H7 (cell line): Measurements from ENCODE around the gene AOAH. TPM values are rescaled to one million over a fixed set of nuclear protein-coding genes. Genes with fewer than 3 reads are reported as not detected.

Experiments
- DNase-seq: peaks from one replicate; pipeline ENCODE4 v3.0.0; 2012
- H3K27me3 ChIP-seq: 2 replicates; pipeline ENCODE4 v1.6.0; 2011; ENCODE audit warnings: mild to moderate bottlenecking, low read length; ENCODE audit not compliant: control insufficient read depth, insufficient read depth
- H3K36me3 ChIP-seq: replicated peaks from 2 replicates; pipeline ENCODE4 v1.5.1; 2011; ENCODE audit warnings: low read length; ENCODE audit not compliant: control insufficient read depth, insufficient read depth
- H3K4me3 ChIP-seq: 2 replicates; pipeline ENCODE4 v1.5.1; 2011; ENCODE audit warnings: low read depth, mild to moderate bottlenecking, control low read depth, low read length, moderate library complexity; ENCODE audit not compliant: insufficient read depth
- total RNA-seq: library from RNA; depleted of rRNA; stranded (reverse); fragments of >200 nt; shearing (Covaris generic); gene quantifications from 2 replicates; pipeline ENCODE4 v1.2.3, GENCODE V29; 2014

The AOAH gene
- total RNA-seq, 1 experiment from 2014 or later = 0.21 TPM

DNA sequence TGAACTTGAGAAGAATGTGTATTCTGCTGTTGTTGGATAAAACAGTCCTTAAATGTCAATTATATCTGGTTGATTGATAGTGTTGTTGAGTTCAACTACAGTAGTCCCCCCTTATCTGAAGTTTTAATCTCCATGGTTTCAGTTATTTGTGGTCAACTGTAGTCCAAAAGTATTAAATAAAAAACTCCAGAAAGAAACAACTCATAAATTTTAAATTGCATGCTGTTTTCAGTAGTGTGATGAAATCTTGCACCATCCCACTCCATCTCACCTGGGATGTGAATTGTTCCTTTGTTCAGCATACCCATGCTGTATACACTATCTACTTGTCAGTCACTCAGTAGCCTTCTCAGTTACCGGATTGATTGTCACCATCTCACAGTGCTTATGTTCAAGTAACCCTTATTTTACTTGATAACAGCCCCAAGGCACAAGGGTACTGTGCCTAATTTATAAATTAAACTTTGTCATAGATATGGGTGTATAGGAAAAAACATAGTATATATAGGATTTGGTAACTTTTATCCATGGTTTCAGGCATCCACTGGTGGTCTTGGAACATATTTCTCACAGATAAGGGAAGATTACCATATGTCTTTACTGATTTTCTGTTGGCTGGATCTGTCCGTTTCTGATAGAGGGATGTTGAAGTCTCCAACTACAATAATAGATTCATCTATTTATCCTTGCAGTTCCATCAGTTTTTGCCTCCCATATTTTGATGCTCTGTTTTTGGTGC is 57.1 kb downstream of the AOAH start:
- Histone ChIP-seq H3K4me3 (no peak overlapping the region), H3K27me3 (no peaks in the 10 kb centered on the region), H3K36me3 (no peaks in the 10 kb centered on the region)
- DNase-seq = no peak

DNA sequence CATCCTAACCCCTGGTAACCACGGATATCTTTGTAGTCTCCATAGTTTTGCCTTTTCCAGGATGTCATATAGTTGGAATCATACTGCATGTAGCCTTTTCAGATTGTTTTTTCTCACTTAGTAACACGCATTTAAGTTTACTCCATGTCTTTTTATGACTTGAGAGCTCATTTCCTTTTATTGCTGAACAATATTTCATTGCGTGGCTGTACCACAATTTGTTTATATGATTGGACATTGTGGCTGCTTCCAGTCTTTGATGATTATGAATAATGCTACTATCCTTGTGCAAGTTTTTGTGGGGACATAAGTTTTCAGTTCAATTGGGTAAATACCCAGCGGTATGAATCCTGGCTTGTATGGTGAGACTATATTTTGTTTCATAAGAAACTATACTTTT is 60.8 kb downstream of the AOAH start:
- no peak overlapping the region for H3K4me3 ChIP-seq
- no peak for DNase-seq
- no peaks in the 10 kb centered on the region for H3K36me3 ChIP-seq
- H3K27me3 ChIP-seq = no peaks in the 10 kb centered on the region

DNA sequence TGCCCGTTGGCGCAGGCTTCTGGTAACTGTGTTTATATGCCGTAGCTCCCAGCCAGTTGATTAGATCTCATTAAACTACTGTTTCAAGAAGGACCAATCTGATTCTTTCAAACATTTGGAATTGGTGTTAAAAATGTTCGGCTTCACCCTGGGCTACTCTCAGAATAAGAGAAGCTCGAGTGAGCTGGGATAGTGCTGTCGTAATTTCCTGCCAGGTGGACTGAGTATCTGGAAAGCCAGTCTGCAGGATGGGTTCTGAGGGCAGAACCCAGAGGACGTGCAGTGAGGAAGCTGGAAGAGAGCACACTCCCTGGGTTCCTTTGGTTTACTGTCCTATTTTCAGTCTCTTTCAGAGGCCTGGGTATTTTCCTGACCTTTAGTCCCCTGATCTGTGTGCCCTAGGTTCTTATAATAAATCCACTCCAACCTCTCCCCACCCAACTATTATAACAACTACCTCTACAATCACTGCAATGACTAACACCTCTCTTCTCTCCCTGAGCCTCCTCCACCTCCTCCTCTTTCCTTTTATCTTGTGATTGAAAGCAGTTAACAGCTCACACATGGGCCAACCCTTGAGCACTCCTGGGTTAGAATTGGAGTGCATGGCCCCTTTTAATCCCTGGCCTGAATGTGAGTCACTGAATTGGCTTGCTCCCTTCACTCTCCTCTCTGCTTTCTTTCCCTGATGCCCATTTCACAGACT is 63.0 kb downstream of the AOAH start:
- Histone ChIP-seq H3K36me3 (no peaks in the 10 kb centered on the region), H3K4me3 (no peak overlapping the region)
- no peak for DNase-seq

DNA sequence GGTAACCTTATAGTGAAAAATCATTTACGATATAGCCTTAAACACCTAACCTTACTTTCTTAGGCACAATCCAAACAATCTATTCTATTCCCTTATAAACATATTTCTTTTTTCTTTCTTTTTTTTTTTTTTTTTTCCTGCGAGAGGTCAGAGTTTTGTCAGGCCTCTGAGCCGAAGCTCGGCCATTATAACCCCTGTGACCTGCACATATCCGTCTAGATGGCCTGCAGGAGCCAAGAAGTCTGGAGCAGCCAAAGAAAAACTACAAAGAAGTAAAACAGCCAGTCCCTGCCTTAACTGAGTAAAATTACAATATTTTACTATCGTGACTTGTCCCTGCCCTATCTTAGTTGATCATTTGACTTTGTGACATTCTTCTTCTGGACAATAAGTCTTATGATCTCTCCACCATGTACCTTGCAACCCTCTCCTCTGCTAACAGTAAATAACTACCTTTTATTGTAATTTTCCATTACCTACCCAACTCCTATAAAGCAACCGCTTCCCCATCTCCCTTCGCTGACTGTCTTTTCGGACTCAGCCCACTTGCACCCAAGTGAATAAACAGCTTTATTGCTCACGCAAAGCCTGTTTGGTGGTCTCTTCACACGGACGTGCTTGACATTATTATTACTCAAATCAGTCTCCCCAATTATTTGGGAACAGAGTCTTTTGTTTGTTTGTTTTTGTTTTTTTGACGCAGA is 64.5 kb downstream of the AOAH start:
- Histone ChIP-seq H3K4me3 (no peak overlapping the region), H3K36me3 (no peaks in the 10 kb centered on the region), H3K27me3 (no peaks in the 10 kb centered on the region)
- DNase-seq = no peak

More for the DNA sequence above, 63.0 kb downstream of the AOAH start:
- no peaks in the 10 kb centered on the region for H3K27me3 ChIP-seq

DNA sequence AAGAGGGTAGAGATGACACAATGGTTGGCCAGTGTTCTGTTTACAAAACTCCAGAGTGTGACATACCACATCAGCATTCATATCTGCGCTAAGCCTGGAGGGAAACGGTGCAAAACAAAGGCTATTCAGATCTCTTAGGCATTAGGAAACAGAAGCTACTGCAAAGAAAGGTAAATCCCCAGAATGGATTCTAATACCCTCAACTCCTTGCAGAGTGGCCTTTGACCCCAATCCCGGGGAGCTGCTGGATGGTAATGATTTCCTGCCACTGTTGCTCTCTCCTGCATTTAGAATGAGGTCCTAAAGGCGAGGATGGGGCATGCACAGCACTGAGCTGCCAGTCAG is 65.2 kb downstream of the AOAH start:
- H3K36me3 ChIP-seq = no peaks in the 10 kb centered on the region
- no peak overlapping the region for H3K4me3 ChIP-seq
- H3K27me3 ChIP-seq = no peaks in the 10 kb centered on the region
- no peak for DNase-seq

DNA sequence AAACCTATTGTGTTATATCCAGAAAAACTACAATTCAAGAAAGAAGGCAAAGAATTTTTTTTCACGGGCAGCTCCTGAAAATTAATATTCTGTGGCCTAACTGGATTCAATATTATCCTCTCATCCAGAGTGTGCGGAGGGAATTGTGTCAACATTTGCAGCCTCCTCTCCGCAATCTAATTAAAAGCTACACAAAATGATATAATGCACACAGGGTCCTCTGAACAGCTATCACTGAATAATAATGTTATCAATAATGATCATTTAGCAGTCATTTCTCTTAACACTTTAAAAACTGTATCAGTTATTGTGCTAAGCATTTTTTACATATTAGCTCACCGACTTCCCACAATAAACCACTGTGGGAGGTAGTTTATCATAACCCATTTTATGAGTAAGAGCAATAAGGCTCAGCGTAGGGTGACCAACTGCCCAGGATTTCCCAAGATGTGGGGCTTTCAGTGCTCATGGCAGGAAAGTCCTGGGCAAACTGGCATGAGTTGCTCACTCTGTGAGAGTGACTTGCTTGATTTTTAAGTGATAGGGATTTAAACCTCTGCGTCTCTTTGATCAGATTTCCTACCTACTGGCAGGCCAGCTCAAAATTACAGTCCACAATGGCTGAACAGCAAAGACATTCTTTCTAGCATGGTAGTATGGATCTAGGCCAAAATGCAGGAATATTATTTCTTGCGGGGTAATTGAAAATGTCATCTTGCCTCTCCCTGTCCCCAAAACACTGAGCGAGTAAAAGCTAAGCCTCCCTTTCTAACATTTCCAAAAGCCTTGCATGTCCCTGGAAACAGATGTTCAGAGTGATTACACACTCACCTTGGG is 65.7 kb downstream of the AOAH start:
- no peak for DNase-seq
- Histone ChIP-seq H3K27me3 (no peaks in the 10 kb centered on the region), H3K36me3 (no peaks in the 10 kb centered on the region), H3K4me3 (no peak overlapping the region)

DNA sequence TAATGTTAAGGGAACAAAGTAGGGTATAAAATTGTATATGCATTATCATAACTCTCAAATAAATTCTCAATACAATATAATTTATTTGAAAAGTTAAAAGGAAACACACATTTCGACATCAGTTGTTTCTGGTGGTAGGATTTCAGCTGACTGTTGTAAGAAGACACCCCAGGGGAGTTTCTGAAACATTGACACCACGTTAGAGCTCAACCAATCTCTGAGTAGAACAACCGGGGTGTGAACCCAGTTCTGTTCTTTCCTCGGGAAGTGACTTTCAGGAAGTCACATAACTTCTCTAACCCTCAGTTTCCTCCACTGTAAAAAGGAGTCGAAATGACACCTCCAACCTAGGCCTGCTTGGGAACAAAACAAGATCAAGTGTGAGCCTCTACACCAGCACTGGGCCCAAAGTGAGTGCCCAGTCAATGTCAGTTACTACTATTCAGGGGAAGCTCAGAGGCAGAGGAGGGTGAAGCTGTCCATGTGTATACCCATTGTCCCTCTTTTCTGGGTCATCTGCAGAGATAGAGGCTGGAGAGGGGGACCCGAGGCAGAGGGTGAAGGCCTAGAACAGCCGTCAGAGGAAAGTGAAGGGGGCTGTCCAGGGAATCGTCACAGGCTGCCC is 67.1 kb downstream of the AOAH start:
- Histone ChIP-seq H3K27me3 (no peaks in the 10 kb centered on the region), H3K36me3 (no peaks in the 10 kb centered on the region), H3K4me3 (no peak overlapping the region)
- no peak for DNase-seq

DNA sequence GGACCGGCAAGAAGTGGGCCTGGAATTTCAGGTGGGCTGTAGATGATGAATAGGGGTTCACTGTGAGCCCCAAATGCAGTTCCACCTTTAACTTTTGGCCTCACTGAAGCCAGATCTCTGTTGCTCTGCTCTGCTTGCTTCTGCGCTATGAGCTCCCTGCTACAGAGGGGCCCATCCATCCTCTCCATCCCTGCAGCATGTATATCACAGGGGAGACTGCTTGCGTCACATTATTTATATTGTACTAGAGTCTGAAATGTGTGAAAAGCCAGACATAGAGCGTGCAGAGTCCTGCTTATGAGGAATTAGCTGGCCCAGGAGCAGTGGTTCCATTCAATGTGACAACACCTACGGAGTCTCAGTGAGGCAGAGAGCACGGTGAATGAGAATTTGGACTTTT is 69.9 kb downstream of the AOAH start:
- no peak overlapping the region for H3K4me3 ChIP-seq
- no peak for DNase-seq
- no peaks in the 10 kb centered on the region; the same call in 1 of the 2 replicates for H3K27me3 ChIP-seq
- no peaks in the 10 kb centered on the region for H3K36me3 ChIP-seq

DNA sequence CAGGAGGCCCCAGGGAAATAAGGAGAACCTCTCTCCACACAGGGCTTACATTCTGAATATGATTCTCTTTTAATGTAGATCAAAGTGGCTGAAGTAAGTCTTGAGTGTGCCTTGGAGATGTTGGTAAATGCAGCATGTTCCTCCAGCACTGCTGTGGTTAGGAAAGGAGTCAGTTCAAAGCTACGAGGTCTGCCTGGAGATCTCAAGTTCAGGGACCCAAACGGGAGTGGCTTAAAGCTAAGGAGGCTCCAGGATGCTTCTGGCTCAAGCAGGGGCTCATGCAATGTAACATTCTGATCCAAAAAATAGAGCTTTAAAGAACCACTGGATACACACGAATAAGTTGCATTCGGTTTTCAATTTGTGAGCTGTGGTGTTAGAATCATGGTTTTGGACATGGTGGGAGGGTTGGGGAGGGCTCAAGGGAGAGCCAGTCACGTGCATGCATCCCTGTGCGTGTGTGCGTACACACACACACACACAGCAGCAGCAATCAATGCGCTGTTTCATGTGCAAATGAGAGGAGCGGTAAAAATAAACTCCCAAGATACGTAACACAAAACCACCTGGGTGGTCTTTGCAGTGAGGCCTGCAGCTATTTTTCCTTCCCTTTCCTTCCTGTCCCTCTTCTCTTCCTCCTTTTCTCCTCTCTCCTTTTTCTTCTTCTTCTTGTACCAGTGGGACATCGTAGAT is 70.5 kb downstream of the AOAH start:
- Histone ChIP-seq H3K36me3 (no peaks in the 10 kb centered on the region), H3K27me3 (no peaks in the 10 kb centered on the region; the same call in 1 of the 2 replicates), H3K4me3 (no peak overlapping the region)
- DNase-seq = no peak

DNA sequence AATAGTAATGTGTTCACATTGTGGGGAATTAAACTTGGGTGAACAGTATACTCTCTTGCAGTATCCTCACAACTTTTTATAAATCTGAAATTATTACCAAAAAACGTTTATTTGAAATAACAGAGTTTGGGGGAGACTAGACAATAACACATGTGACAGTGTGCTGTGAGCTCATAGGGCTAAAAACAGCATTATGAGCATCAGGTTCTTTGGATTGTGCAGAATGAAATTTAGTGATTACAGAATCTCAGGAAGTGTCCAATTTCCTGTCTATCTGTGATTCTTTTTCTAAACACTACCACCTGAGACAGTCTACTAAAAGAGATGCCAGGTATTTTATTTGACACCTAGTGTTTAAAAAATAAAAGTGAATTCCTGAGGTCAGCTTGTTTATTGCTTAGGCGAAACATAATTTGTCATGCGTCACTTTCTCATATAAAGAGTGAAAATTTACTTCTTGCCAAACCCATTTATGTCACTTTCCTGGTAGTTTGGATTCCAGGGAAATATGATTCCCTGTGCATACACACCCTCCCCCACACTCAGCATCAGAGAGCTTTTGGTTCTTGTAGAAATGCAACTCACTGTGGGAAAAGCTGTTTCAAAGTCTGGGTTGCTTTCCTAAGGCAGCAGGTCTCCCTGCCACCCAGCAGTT is 71.2 kb downstream of the AOAH start:
- DNase-seq = no peak
- Histone ChIP-seq H3K36me3 (no peaks in the 10 kb centered on the region), H3K4me3 (no peak overlapping the region), H3K27me3 (no peaks in the 10 kb centered on the region; the same call in 1 of the 2 replicates)

DNA sequence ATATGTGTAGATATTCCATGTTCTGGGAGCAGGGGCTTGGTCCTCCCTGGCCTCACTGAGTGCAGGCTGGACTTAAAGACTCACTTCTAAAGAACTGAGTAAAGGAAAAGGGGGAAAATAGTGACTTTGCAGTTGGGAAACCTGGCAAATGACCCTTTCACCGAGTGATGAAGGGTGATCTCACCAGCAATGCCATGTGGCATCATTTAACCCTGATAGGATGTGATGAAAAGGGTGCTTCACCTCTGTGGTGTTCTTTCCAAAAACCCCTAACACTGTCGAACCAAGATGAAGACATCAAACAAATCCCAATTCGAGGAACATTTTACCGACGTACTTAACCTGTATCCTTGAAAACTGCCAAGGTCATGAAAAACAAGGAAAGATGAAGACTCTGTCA is 71.9 kb downstream of the AOAH start:
- no peak for DNase-seq
- no peaks in the 10 kb centered on the region; the same call in 1 of the 2 replicates for H3K27me3 ChIP-seq
- no peaks in the 10 kb centered on the region for H3K36me3 ChIP-seq
- H3K4me3 ChIP-seq = no peak overlapping the region

DNA sequence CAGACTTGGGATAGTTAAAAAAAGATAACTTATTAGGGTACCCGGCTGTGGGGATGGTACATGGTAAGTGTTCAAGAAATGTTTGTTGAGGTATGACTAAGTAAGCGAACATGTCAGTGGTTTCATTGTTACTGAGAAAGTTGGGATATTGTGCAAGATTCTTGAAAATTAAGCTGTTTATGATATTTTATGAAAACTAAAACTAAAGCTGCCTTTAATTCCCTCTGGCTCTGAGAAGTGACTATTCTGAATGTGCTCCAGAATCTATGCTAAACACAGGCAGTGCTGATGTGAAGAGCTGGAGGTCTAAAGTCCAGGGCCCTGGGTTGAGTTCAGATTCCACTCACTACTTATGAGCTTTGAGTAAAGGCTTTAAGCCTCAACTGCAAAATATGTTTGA is 72.9 kb downstream of the AOAH start:
- Histone ChIP-seq H3K36me3 (no peaks in the 10 kb centered on the region), H3K4me3 (no peak overlapping the region), H3K27me3 (no peaks in the 10 kb centered on the region; the same call in 1 of the 2 replicates)
- DNase-seq = no peak

DNA sequence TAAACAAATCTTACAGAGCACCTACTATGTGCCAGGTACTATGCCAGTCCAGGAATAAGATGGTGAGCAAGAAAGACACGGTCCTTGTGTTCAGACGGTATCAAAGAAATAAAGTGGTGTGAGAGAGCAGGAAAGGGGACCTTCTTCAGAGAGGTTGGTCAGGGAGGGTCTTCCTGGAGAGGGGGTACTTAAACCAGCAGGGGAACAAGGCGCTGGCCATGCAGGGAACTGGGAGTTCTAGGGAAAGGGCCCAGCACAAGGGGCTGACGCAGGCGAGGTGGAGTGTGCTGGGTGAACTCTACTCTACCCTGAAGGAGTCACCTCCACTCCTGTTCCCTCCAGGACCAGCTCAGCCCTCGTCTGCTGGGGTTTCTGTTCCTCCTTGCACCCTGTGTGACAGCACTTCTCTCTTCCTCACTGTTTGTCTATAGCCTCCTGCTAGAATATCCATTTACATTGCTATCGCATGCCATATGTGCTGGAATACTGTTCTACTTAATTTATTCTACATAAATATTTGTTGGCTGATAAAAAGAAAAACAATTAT is 73.5 kb downstream of the AOAH start:
- no peaks in the 10 kb centered on the region; the same call in 1 of the 2 replicates for H3K27me3 ChIP-seq
- H3K36me3 ChIP-seq = no peaks in the 10 kb centered on the region
- DNase-seq = no peak
- H3K4me3 ChIP-seq = no peak overlapping the region
